Progenitor cell of endocrine pancreas (in vitro differentiated cells): ENCODE data around the gene PPA2. TPM values are rescaled to one million over a fixed set of nuclear protein-coding genes. Genes with fewer than 3 reads are reported as not detected.

Source experiments
- DNase-seq: peaks from one replicate; pipeline ENCODE4 v3.0.0; 2021; ENCODE audit warnings: low spot score; ENCODE audit not compliant: unreplicated experiment
- H3K27ac Mint-ChIP-seq: 2 replicates; pipeline ENCODE4 v1.8.0; 2021; ENCODE audit warnings: mild to moderate bottlenecking, moderate library complexity, mixed read lengths
- H3K27me3 Mint-ChIP-seq: 2 replicates; pipeline ENCODE4 v1.8.0; 2021; ENCODE audit warnings: mixed read lengths
- H3K36me3 Mint-ChIP-seq: 2 replicates; pipeline ENCODE4 v1.8.0; 2022; ENCODE audit warnings: mixed read lengths; ENCODE audit not compliant: insufficient read depth
- H3K4me1 Mint-ChIP-seq: 2 replicates; pipeline ENCODE4 v1.8.0; 2021; ENCODE audit warnings: low read depth, mixed read lengths
- H3K4me3 Mint-ChIP-seq: 2 replicates; pipeline ENCODE4 v1.8.0; 2021; ENCODE audit warnings: low read depth, mild to moderate bottlenecking, moderate library complexity, mixed read lengths
- H3K9me3 Mint-ChIP-seq: 2 replicates; pipeline ENCODE4 v1.8.0; 2021; ENCODE audit warnings: low read depth, mixed read lengths
- CTCF ChIP-seq: fragments of 200-600 bp; sonication (generic); IDR thresholded peaks from one replicate; pipeline ENCODE4 v1.5.0; 2021; ENCODE audit warnings: antibody characterized with exemption, mild to moderate bottlenecking; ENCODE audit not compliant: unreplicated experiment
- total RNA-seq: library from RNA; stranded (reverse); gene quantifications from 2 replicates; pipeline ENCODE4 v1.2.1, GENCODE V29; 2021

Gene PPA2
- total RNA-seq, 1 donor from 2014 or later = 83.6 TPM

GRCh38 chr4:105433421-105433820, 40.4 kb downstream of the PPA2 start:
- peaks cover 23% of the 10 kb centered on the region for H3K9me3 Mint-ChIP-seq
- no peaks in the 10 kb centered on the region for H3K4me1 Mint-ChIP-seq
- no peak overlapping the region for H3K4me3 Mint-ChIP-seq
- peaks cover 41% of the 10 kb centered on the region for H3K36me3 Mint-ChIP-seq
- no peak for DNase-seq
- peak overlapping the region; percentile 30 for H3K27ac Mint-ChIP-seq
- TF ChIP-seq CTCF = no peak
- no peaks in the 10 kb centered on the region for H3K27me3 Mint-ChIP-seq

GRCh38 chr4:105432438-105432837, 41.4 kb downstream of the PPA2 start:
- TF ChIP-seq CTCF = no peak
- H3K9me3 Mint-ChIP-seq = peaks cover 27% of the 10 kb centered on the region
- H3K27me3 Mint-ChIP-seq = no peaks in the 10 kb centered on the region
- H3K27ac Mint-ChIP-seq = no peak overlapping the region
- peaks cover 45% of the 10 kb centered on the region for H3K36me3 Mint-ChIP-seq
- DNase-seq = no peak
- no peak overlapping the region for H3K4me3 Mint-ChIP-seq
- no peaks in the 10 kb centered on the region for H3K4me1 Mint-ChIP-seq

- no peak for TF ChIP-seq CTCF
- Mint-ChIP-seq H3K36me3 (peaks cover 41% of the 10 kb centered on the region), H3K9me3 (peaks cover 13% of the 10 kb centered on the region), H3K27ac (no peak overlapping the region), H3K27me3 (no peaks in the 10 kb centered on the region), H3K4me3 (no peak overlapping the region), H3K4me1 (no peaks in the 10 kb centered on the region)
- DNase-seq = no peak
Measured at GRCh38 chr4:105430811-105431210, 43.1 kb downstream of the PPA2 start.

GRCh38 chr4:105426187-105426897, 47.5 kb downstream of the PPA2 start:
- no peak for DNase-seq
- H3K4me3 Mint-ChIP-seq = no peak overlapping the region
- H3K4me1 Mint-ChIP-seq = no peaks in the 10 kb centered on the region
- H3K27ac Mint-ChIP-seq = no peak overlapping the region
- H3K36me3 Mint-ChIP-seq = peaks cover 44% of the 10 kb centered on the region
- no peak for TF ChIP-seq CTCF
- no peaks in the 10 kb centered on the region for H3K27me3 Mint-ChIP-seq
- peaks cover 15% of the 10 kb centered on the region for H3K9me3 Mint-ChIP-seq

GRCh38 chr4:105422207-105422920, 51.5 kb downstream of the PPA2 start:
- DNase-seq = no peak
- Mint-ChIP-seq H3K4me1 (no peaks in the 10 kb centered on the region), H3K27ac (no peak overlapping the region), H3K27me3 (no peaks in the 10 kb centered on the region), H3K4me3 (no peak overlapping the region), H3K9me3 (peaks cover 10% of the 10 kb centered on the region), H3K36me3 (peaks cover 33% of the 10 kb centered on the region)
- TF ChIP-seq CTCF = no peak
